Ovary (tissue), 9 donors: ENCODE data around the gene HNRNPUL1. TPM values are rescaled to one million over a fixed set of nuclear protein-coding genes. Genes with fewer than 3 reads are reported as not detected.

Experiments used
- DNase-seq, 5 donors: peaks; one replicate each; pipeline ENCODE4 v3.0.0-alpha.2; 2019 to 2020
- H3K27ac ChIP-seq, 2 donors: fragments of 200-600 bp; one replicate each; pipeline versions ENCODE4 v1.5.1 to v1.8.0; 2019 to 2022
- H3K27me3 ChIP-seq: fragments of 200-600 bp; one replicate; pipeline ENCODE4 v1.8.0; 2022
- H3K36me3 ChIP-seq: fragments of 200-600 bp; sonication (generic); one replicate; pipeline ENCODE4 v1.5.1; 2019
- H3K4me1 ChIP-seq: one replicate; pipeline ENCODE4 v1.8.1; 2013; ENCODE audit warnings: mild to moderate bottlenecking, moderate library complexity; ENCODE audit not compliant: insufficient read depth
- H3K4me3 ChIP-seq: fragments of 200-600 bp; sonication (generic); one replicate; pipeline ENCODE4 v1.5.1; 2017
- H3K9me3 ChIP-seq, 2 donors: fragments of 200-600 bp in 1 of 2; sonication (generic) in 1 of 2; one replicate each; pipeline versions ENCODE4 v1.5.1 to v1.8.1; 2013 to 2019; ENCODE audit warnings: mild to moderate bottlenecking in 1 of 2, moderate library complexity in 1 of 2
- CTCF ChIP-seq, 3 donors: fragments of 450-650 bp in 2 of 3; fragments of 200-600 bp in 1 of 3; IDR thresholded peaks; one replicate each; pipeline versions ENCODE4 v1.5.1 to v1.8.0; 2016 to 2022; ENCODE audit warnings: antibody characterized with exemption in 3 of 3, mild to moderate bottlenecking in 1 of 3
- EP300 ChIP-seq: sonication (generic); formaldehyde crosslinking; IDR thresholded peaks from one replicate; pipeline ENCODE4 v1.6.1; 2017; ENCODE audit warnings: antibody characterized with exemption
- POLR2A ChIP-seq: fragments of 450-650 bp; IDR thresholded peaks from one replicate; pipeline ENCODE4 v1.6.1; 2017; ENCODE audit warnings: antibody characterized with exemption, mild to moderate bottlenecking, moderate library complexity
- WGBS, 3 donors: extraction: QIAGEN DNeasy Blood & Tissue Kit in 1 of 3; methylation state at CpG; one replicate each; pipeline versions ENCODE4 v1.1.5 to v1.1.7; 2013 to 2017; 5-methylcytosine and 5-hydroxymethylcytosine counted together
- intact Hi-C, 4 donors: fragments of 100-400 bp; cut with DNase I; formaldehyde crosslinking; loops; one replicate each; pipeline versions ENCODE4 v1.11.0 to v1.15.1; 2022 to 2023
- polyA plus RNA-seq, 2 donors: library from polyadenylated mRNA; stranded (reverse); fragments of 200-250 nt in 1 of 2; fragments of 350-450 nt in 1 of 2; fragmentation: Illumina TruSeq in 1 of 2; extraction: RNeasy Lipid Tissue Mini Kit (QIAGEN cat#74804) in 1 of 2; gene quantifications; one replicate each; pipeline ENCODE4 v1.2.3, GENCODE V29; 2013 to 2014
- total RNA-seq, 7 donors: library from RNA; depleted of rRNA in 2 of 7; stranded (reverse); fragments of >200 nt in 2 of 7; fragmentation: NEBNext Ultra II Directional in 3 of 7; extraction: Animal tissue kit (Norgen Biotek cat#: 25700) in 3 of 7; gene quantifications; one replicate each; pipeline versions ENCODE4 v1.1.0 to v1.2.4, GENCODE V29; 2016 to 2023
- donor health status: DM: no; HTN: no; CAD: no; lungs with moderate emphysema.
- donor health status: DM: no; HTN: no; CAD: no.
- donor health status: Bipolar disorder and iron deficiency.
- donor health status: DM: yes; HTN: yes; CAD: no.
- donor health status: DM: no; HTN: no; CAD: no.
- donor health status: DM: yes; HTN: yes; CAD: no.

Gene HNRNPUL1
- total and polyA plus RNA-seq, 9 donors = 102 to 259 (median 211) TPM

DNA sequence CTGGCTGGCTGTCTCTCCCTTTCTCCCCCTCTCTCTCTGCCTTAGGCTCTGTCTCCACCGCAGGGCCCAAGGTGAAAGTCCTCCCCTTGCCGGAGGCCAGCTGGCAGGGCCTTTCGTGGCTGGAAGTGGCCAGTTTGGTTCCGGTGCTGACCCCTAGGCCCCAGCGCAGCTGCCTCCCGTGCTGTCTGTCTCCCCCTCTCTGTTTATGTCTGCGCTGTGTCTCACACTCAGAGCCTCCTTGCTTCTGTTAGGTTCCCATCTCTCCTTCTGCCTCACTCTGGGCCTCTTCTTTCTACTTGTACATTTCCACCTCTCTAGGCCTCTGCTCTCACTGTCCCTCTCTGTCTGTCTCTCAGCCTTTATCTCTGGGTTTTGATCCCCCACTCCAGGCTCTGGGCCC lies 58.9 kb downstream of the HNRNPUL1 start:
- intact Hi-C loops = loop anchor here in 1 of 4 donors (10.0 kb wide), 1 partner anchor 112 kb away; the partner anchor contains the start of gene DMAC2
- Histone ChIP-seq H3K4me3 (no peak overlapping the region), H3K27me3 (no peaks in the 10 kb centered on the region), H3K9me3 (no peaks in the 10 kb centered on the region), H3K36me3 (no peaks in the 10 kb centered on the region), H3K27ac (peak overlapping the region; percentile 83 to 93), H3K4me1 (peaks cover 36% of the 10 kb centered on the region)
- WGBS, 3 donors = 5 to 11% (median 9%) methylated on average over 7 of the region's 7 CpGs
- TF ChIP-seq CTCF (IDR thresholded peaks at IDR 0.05) (no peak), POLR2A (no peak), EP300 (no peak)
- DNase-seq = peak; percentile 68 to 84 (median 75)

DNA sequence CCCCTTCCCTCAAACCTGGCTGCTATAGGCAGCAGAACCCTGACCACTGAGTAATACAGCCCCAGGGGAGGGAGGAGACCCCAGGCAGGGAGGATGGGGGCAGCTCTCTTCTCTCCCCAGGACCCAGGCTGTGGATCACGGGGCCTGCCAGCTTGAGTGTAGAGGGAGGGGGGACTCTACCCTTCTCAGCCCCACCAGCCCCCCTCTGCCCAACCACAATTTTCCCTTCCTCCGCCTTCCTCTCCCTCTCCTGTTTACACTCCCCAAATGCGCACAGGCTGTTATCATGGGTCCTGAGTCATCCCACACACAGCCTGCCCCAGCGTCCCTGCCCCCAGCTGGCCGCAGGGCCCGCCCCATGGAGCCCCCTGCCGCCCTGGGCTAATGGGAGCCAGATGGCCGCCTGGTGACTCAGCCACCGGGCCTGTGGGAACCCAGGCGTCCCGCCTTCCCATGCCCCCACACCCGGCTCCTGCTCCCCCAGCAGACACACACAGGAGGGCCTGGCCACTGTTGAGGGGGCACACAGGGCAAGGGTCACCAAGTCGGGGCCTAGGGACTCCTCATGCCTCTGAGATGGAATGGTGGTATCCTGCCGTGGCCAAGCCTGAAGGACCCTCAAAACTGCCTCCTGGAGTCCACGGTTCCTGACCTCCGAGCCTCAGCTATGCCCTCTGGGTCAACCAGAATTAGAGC lies 59.4 kb downstream of the HNRNPUL1 start:
- intact Hi-C loops = loop anchor here in 2 of 4 donors (2.0 to 10.0 kb wide), 2 partner anchors 29 to 111 kb away; partner anchors contain the start of genes DMAC2 (in 1 of the 2) and TGFB1 (in 1 of the 2)
- Histone ChIP-seq H3K4me1 (peaks cover 36% of the 10 kb centered on the region), H3K9me3 (no peaks in the 10 kb centered on the region), H3K27me3 (no peaks in the 10 kb centered on the region), H3K27ac (peak overlapping the region; percentile 83 to 93), H3K36me3 (no peaks in the 10 kb centered on the region), H3K4me3 (no peak overlapping the region)
- no peak for TF ChIP-seq POLR2A
- no peak for TF ChIP-seq EP300
- no peak for TF ChIP-seq CTCF (IDR thresholded peaks at IDR 0.05)
- peak; percentile 85 to 92 (median 90) for DNase-seq
- WGBS, 3 donors = 3 to 10% (median 6%) methylated on average over 16 of the region's 16 CpGs

GRCh38 chr19:41324231-41324702 lies 60.1 kb downstream of the HNRNPUL1 start:
- intact Hi-C loops = loop anchor here in 2 of 4 donors (2.0 to 10.0 kb wide), 2 partner anchors 29 to 111 kb away; partner anchors contain the start of genes DMAC2 (in 1 of the 2) and TGFB1 (in 1 of the 2)
- peak overlapping the region; percentile 83 to 93 for H3K27ac ChIP-seq
- H3K4me3 ChIP-seq = no peak overlapping the region
- no peaks in the 10 kb centered on the region for H3K27me3 ChIP-seq
- H3K4me1 ChIP-seq = peaks cover 36% of the 10 kb centered on the region
- TF ChIP-seq POLR2A (peak; percentile 11), CTCF (IDR thresholded peaks at IDR 0.05) (no peak)
- no peak for DNase-seq
- H3K36me3 ChIP-seq = no peaks in the 10 kb centered on the region
- no peaks in the 10 kb centered on the region for H3K9me3 ChIP-seq
- WGBS, 3 donors = 62 to 75% (median 67%) methylated on average over 7 of the region's 7 CpGs

GRCh38 chr19:41324921-41325639 lies 60.9 kb downstream of the HNRNPUL1 start:
- 4 to 8% (median 4%) methylated on average over 22 to 23 of the region's 23 CpGs for WGBS, 3 donors
- Histone ChIP-seq H3K9me3 (no peaks in the 10 kb centered on the region), H3K27ac (peak overlapping the region; percentile 83 to 93), H3K36me3 (no peaks in the 10 kb centered on the region), H3K4me1 (peaks cover 36% of the 10 kb centered on the region), H3K4me3 (peak overlapping the region; percentile 25), H3K27me3 (no peaks in the 10 kb centered on the region)
- TF ChIP-seq EP300 = no peak
- no peak for TF ChIP-seq POLR2A
- TF ChIP-seq CTCF (IDR thresholded peaks at IDR 0.05) = no peak
- peak; percentile 62 to 84 (median 80) for DNase-seq
- intact Hi-C loops = loop anchor here in 2 of 4 donors (2.0 to 10.0 kb wide), 2 partner anchors 28 to 110 kb away; partner anchors contain the start of genes DMAC2 (in 1 of the 2) and TGFB1 (in 1 of the 2)
